ENCODE data around the gene SLC47A2.

The SLC47A2 gene

GRCh38 chr17:19647697-19648474, 68.5 kb downstream of the SLC47A2 start:
- peak in 53 of 56 donors; percentile 9 to 90 (median 67) for DNase-seq

GRCh38 chr17:19646788-19647696, 69.3 kb downstream of the SLC47A2 start:
- DNase-seq = no peak

DNA sequence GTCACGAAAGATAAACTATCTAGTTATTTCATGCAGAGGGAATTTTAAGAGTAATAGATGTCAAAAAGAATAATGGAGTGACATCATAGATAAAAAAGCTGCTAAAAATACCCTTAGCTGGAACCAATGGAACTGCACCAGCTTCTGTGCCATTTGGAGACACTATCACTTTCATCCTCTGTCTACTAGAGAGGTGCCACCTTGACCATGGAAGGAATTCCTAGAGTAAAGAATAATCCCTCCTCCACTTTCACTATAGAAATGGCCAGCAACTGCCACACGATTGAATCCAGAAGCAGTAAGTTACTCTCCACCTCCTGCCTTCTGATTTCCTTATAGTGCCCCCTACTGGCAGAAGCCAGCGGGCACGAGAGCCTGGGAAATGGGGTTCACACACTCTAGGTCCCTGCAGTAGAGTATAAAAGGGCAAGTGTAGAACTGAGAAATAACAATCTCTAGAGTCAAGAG, 70.6 kb downstream of the SLC47A2 start:
- peak in 32 of 56 donors; percentile 2 to 76 (median 22) for DNase-seq

GRCh38 chr17:19644493-19645210, 71.7 kb downstream of the SLC47A2 start:
- no peak for DNase-seq

DNA sequence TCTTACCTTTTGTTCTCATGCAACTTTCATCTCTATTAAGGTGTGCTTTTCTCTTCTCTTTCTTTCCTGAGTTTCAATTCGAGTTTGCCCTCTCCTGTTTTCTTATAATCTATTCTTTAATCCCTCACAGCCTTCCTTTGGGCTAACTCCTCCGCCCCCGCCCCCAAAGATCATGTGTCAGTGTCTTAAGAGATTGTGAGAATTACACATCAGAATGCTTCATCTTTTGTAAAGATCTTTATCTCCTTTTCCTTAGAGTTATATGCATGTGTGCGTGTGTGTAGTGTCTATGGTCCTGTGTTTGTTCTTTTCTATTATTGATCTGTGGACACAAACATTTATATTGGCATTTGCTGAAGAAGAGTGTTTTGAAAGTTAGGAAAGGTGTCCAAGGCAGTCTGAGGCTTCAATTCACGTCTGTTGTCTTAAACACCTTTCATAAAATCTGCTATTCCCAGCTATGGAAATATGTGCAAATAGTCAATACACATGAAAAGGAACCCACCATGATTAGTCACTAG, 74.0 kb downstream of the SLC47A2 start:
- DNase-seq = no peak

- DNase-seq = no peak
Measured at GRCh38 chr17:19641687-19642372, 74.6 kb downstream of the SLC47A2 start.

GRCh38 chr17:19631905-19632304, 84.5 kb downstream of the SLC47A2 start:
- no peak for DNase-seq

- DNase-seq = no peak
Measured at GRCh38 chr17:19630661-19631060, 85.7 kb downstream of the SLC47A2 start.

DNA sequence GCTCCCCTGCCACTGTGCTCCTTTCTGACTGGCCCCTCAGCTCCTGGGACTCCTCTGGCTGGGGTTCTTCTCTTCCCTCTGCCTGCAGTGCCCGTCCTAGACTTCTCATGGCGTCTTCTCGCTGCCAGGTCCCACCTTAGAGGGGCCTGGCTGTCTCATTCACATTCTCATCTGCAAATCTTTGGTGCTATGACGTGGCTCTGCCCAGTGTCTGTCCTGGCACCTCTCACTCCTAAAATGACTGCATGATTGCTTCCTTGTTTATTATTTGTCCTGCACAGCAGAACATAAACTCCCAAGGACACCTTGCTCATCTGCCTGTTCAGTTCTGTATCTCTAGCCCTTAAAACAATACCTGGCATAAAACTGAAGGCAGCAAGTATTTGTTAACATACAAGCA, 86.3 kb downstream of the SLC47A2 start:
- DNase-seq = no peak

- no peak for DNase-seq
Measured at GRCh38 chr17:19629449-19629848, 86.9 kb downstream of the SLC47A2 start.

All from amygdala (tissue), 56 donors.